HepG2 (cell line): ENCODE data around the gene SPATA33. TPM values are rescaled to one million over a fixed set of nuclear protein-coding genes. Genes with fewer than 3 reads are reported as not detected.

ENCODE experiments used
- CENPT ChIP-seq: sonication (generic); formaldehyde crosslinking; IDR thresholded peaks from 2 replicates; pipeline ENCODE4 v1.8.0; 2022; ENCODE audit warnings: low read depth, mild to moderate bottlenecking, moderate library complexity, missing genetic modification reagents
- EED ChIP-seq: sonication (generic); formaldehyde crosslinking; IDR thresholded peaks from 2 replicates; pipeline ENCODE4 v1.5.0; 2020; ENCODE audit warnings: mild to moderate bottlenecking, missing genetic modification reagents
- HBP1 ChIP-seq: IDR thresholded peaks from 2 replicates; pipeline ENCODE4 v1.6.1; 2016; ENCODE audit warnings: low read depth, control low read depth
- HNRNPK ChIP-seq: fragments of 200-400 bp; formaldehyde crosslinking; IDR thresholded peaks from 2 replicates; pipeline ENCODE4 v1.6.1; 2018; ENCODE audit warnings: low read length, low read depth, moderate library complexity, mild to moderate bottlenecking; ENCODE audit not compliant: poor library complexity, severe bottlenecking
- MYC ChIP-seq: sonication (generic); formaldehyde crosslinking; IDR thresholded peaks from 2 replicates; pipeline ENCODE4 v1.9.0; 2021; ENCODE audit warnings: missing genetic modification reagents, borderline replicate concordance
- NR1H2 ChIP-seq: sonication (generic); formaldehyde crosslinking; IDR thresholded peaks from 2 replicates; pipeline ENCODE4 v1.8.1; 2022; ENCODE audit warnings: low read depth, missing genetic modification reagents, borderline replicate concordance
- NR2F1 ChIP-seq, 2 experiments: fragments of 450-650 bp in 1 of 2; formaldehyde crosslinking in 1 of 2; IDR thresholded peaks; 2 replicates each; pipeline versions ENCODE4 v1.5.0 to v1.6.1; 2016 to 2020; ENCODE audit warnings: mild to moderate bottlenecking in 1 of 2, missing compliant biosample characterization in 1 of 2, missing genetic modification reagents in 1 of 2, moderate library complexity in 1 of 2
- POLR2A ChIP-seq, 2 experiments: IDR thresholded peaks; 2 replicates each; pipeline ENCODE4 v1.6.1; 2011; ENCODE audit warnings: low read depth in 2 of 2, low read length in 2 of 2, mild to moderate bottlenecking in 1 of 2, moderate library complexity in 1 of 2; ENCODE audit not compliant: insufficient read depth in 1 of 2
- RFX3 ChIP-seq: IDR thresholded peaks from 2 replicates; pipeline ENCODE4 v1.6.1; 2016; ENCODE audit warnings: missing biosample characterization, missing genetic modification reagents
- TBX3 ChIP-seq: fragments of 450-650 bp; IDR thresholded peaks from 2 replicates; pipeline ENCODE4 v1.6.1; 2017; ENCODE audit warnings: antibody characterized with exemption, mild to moderate bottlenecking, inconsistent platforms, borderline replicate concordance
- ZFP82 ChIP-seq: sonication (generic); formaldehyde crosslinking; IDR thresholded peaks from 2 replicates; pipeline ENCODE4 v1.5.1; 2020; ENCODE audit warnings: mild to moderate bottlenecking, missing genetic modification reagents, borderline replicate concordance
- ZNF12 ChIP-seq: sonication (generic); formaldehyde crosslinking; IDR thresholded peaks from 2 replicates; pipeline ENCODE4 v1.5.0; 2020; ENCODE audit warnings: missing genetic modification reagents
- ZNF234 ChIP-seq: sonication (generic); formaldehyde crosslinking; conservative IDR thresholded peaks from 2 replicates; pipeline ENCODE4 v1.5.1; 2020; ENCODE audit warnings: mild to moderate bottlenecking, missing genetic modification reagents
- ZNF256 ChIP-seq: sonication (generic); formaldehyde crosslinking; conservative IDR thresholded peaks from 2 replicates; pipeline ENCODE4 v1.4.0; 2020; ENCODE audit warnings: missing genetic modification reagents
- ZNF354B ChIP-seq: sonication (generic); formaldehyde crosslinking; IDR thresholded peaks from 2 replicates; pipeline ENCODE4 v1.8.0; 2022; ENCODE audit warnings: mild to moderate bottlenecking, missing genetic modification reagents
- ZNF430 ChIP-seq: sonication (generic); formaldehyde crosslinking; IDR thresholded peaks from 2 replicates; pipeline ENCODE4 v1.9.0; 2021; ENCODE audit warnings: mild to moderate bottlenecking, missing genetic modification reagents
- ZNF569 ChIP-seq: sonication (generic); formaldehyde crosslinking; IDR thresholded peaks from 2 replicates; pipeline ENCODE4 v1.5.0; 2020; ENCODE audit warnings: mild to moderate bottlenecking, missing genetic modification reagents, moderate library complexity, borderline replicate concordance
- ZNF674 ChIP-seq: sonication (generic); formaldehyde crosslinking; IDR thresholded peaks from 2 replicates; pipeline ENCODE4 v1.5.0; 2020; ENCODE audit warnings: low read depth, mild to moderate bottlenecking, missing genetic modification reagents
- ZNF792 ChIP-seq: IDR thresholded peaks from 2 replicates; pipeline ENCODE4 v1.6.1; 2016
- ZNF816 ChIP-seq: sonication (generic); formaldehyde crosslinking; IDR thresholded peaks from 2 replicates; pipeline ENCODE4 v1.8.0; 2022; ENCODE audit warnings: missing genetic modification reagents, mild to moderate bottlenecking, borderline replicate concordance
- polyA plus RNA-seq, 8 experiments: library from polyadenylated mRNA; depleted of rRNA in 3 of 8; stranded (reverse) in 7 of 8; unstranded in 1 of 8; fragments of >200 nt; fragmentation: Illumina TruSeq in 4 of 8; extraction: Trizol in 4 of 8; gene quantifications; 2 replicates each; pipeline versions ENCODE4 v1.2.1 to v1.2.3, GENCODE V29; 2011 to 2016; ENCODE audit warnings: low read depth in 4 of 8, missing spikeins in 1 of 8, mixed read lengths in 1 of 8; ENCODE audit not compliant: insufficient read depth in 1 of 8
- total RNA-seq, 5 experiments: library from RNA; depleted of rRNA; stranded (reverse); fragments of >200 nt; fragmentation: Illumina TruSeq; extraction: Trizol; gene quantifications; 2 replicates each; pipeline ENCODE4 v1.2.3, GENCODE V29; 2016; ENCODE audit warnings: low read depth in 1 of 5
- TF ChIP-seq, protein P1 (sequence below): IDR thresholded peaks from 2 replicates; pipeline ENCODE4 v1.6.1; 2012; ENCODE audit warnings: low read length, improper control_type of control experiment
- TF ChIP-seq, protein P2 (sequence below): sonication (generic); formaldehyde crosslinking; IDR thresholded peaks from 2 replicates; pipeline ENCODE4 v1.8.1; 2023; ENCODE audit warnings: mild to moderate bottlenecking, missing genetic modification reagents, borderline replicate concordance
- TF ChIP-seq, protein P3 (sequence below): IDR thresholded peaks from 2 replicates; pipeline ENCODE4 v1.6.1; 2016; ENCODE audit warnings: low read depth, borderline replicate concordance

Gene SPATA33
- total and polyA plus RNA-seq, 2 of the 13 experiments (the other 11 are each of a cell fraction or from before 2014, with no cell fraction given), result 5.7 to 11.0 TPM

DNA sequence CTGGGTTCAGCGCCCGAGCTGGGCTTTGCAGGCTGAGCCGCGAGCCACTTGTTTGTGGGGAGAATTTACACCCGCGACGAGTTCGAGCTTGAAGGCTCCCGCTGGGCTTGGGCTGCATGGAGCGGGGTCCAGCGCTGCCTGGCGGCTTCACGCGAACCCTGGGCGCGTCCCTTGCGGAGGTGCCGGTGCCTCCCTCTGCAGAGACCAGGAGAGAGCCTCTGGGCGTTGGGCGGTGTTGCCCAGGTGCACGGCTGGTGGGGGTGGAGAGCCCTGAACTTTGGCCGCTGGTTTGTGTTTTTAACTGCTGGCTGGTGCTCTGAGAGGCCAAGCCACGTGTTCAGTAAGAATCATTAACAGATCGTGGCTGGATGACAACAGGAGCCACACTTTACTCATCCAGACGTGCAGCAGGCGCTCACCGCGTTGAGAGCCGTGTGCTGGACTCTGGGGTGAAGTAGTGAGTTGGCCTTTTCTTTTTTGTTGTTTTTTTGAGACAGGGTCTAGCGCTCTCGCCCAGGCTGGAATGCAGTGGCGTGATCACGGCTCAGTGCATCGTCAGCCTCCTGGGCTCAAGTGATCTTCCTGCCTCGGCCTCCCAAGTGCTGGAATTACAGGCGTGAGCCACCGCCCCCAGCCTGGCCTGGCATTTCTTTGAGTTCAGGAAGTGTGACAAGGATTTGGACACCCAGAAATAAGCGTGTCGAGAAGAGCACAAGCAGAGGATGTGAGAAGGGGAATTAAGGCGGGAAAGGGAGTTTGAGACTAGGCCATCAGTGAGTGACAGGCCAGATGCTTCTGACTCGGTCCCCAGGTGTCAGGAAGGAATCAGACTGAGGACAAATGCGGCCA lies 29.7 kb downstream of the SPATA33 start (continued):
- peak; percentile 94 for TF ChIP-seq ZNF12 (CRISPR knock-in tag)
- no peak for TF ChIP-seq ZNF674 (CRISPR knock-in tag)
- TF ChIP-seq EED, result peak; percentile 80
- TF ChIP-seq, protein P1, sequence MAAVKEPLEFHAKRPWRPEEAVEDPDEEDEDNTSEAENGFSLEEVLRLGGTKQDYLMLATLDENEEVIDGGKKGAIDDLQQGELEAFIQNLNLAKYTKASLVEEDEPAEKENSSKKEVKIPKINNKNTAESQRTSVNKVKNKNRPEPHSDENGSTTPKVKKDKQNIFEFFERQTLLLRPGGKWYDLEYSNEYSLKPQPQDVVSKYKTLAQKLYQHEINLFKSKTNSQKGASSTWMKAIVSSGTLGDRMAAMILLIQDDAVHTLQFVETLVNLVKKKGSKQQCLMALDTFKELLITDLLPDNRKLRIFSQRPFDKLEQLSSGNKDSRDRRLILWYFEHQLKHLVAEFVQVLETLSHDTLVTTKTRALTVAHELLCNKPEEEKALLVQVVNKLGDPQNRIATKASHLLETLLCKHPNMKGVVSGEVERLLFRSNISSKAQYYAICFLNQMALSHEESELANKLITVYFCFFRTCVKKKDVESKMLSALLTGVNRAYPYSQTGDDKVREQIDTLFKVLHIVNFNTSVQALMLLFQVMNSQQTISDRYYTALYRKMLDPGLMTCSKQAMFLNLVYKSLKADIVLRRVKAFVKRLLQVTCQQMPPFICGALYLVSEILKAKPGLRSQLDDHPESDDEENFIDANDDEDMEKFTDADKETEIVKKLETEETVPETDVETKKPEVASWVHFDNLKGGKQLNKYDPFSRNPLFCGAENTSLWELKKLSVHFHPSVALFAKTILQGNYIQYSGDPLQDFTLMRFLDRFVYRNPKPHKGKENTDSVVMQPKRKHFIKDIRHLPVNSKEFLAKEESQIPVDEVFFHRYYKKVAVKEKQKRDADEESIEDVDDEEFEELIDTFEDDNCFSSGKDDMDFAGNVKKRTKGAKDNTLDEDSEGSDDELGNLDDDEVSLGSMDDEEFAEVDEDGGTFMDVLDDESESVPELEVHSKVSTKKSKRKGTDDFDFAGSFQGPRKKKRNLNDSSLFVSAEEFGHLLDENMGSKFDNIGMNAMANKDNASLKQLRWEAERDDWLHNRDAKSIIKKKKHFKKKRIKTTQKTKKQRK, result no peak
- no peak for TF ChIP-seq HNRNPK
- TF ChIP-seq HBP1 (CRISPR knock-in tag), result peak; percentile 98
- TF ChIP-seq NR1H2, result peak; percentile 8; the same call in 1 of the 2 replicates
- peak; percentile 48; the same call in 1 of the 2 replicates for TF ChIP-seq RFX3 (CRISPR knock-in tag)
- peak; percentile 100 for TF ChIP-seq ZNF430 (CRISPR knock-in tag)
- peak; percentile 99 for TF ChIP-seq MYC (CRISPR knock-in tag)
- peak; percentile 11; the same call in 1 of the 2 replicates for TF ChIP-seq CENPT (CRISPR knock-in tag)
- peak; percentile 96; the same call in 1 of the 2 replicates for TF ChIP-seq ZNF569
- peak; percentile 99 for TF ChIP-seq ZNF354B (CRISPR knock-in tag)
- TF ChIP-seq, protein P2, sequence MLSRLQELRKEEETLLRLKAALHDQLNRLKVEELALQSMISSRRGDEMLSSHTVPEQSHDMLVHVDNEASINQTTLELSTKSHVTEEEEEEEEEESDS (CRISPR knock-in tag), result peak; percentile 97
- TF ChIP-seq ZFP82 (CRISPR knock-in tag), result no peak
- TF ChIP-seq TBX3, result peak; percentile 72; the same call in 1 of the 2 replicates
- TF ChIP-seq ZNF256 (CRISPR knock-in tag), result peak; percentile 98; the same call in 1 of the 2 replicates
- TF ChIP-seq POLR2A (IDR thresholded peaks at IDR 0.05; ENCODE audit: insufficient read depth in 1 of 2, low read depth in 2 of 2, low read length in 2 of 2), result peak; percentile 97
- TF ChIP-seq NR2F1 (CRISPR knock-in tag; IDR thresholded peaks at IDR 0.05), result peak; percentile 20 to 50; a peak in 1 of 4 replicates
- TF ChIP-seq ZNF792 (CRISPR knock-in tag), result peak; percentile 98
- TF ChIP-seq ZNF816 (CRISPR knock-in tag), result peak; percentile 99; the same call in 1 of the 2 replicates
- TF ChIP-seq ZNF234 (CRISPR knock-in tag), result peak; percentile 98
- TF ChIP-seq, protein P3, sequence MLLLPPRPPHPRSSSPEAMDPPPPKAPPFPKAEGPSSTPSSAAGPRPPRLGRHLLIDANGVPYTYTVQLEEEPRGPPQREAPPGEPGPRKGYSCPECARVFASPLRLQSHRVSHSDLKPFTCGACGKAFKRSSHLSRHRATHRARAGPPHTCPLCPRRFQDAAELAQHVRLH (CRISPR knock-in tag), result peak; percentile 98
